Activated CD4-positive, alpha-beta T cell treated with anti-CD3 and anti-CD28 coated beads, Interleukin-2, amount 10 ng/mL, durations not matched to agents 7 days and 5 days (primary cell): ENCODE measurements around the gene CFAP74. TPM values are rescaled to one million over a fixed set of nuclear protein-coding genes. Genes with fewer than 3 reads are reported as not detected.

Experiments used
- CTCF ChIA-PET: fragments of 350-600 bp; sonication (Branson Sonifier 250); formaldehyde crosslinking; loops from one replicate; lab custom pipeline; 2021; ENCODE audit warnings: antibody characterized with exemption; lab: Charles Lee
- POLR2A ChIA-PET: fragments of 350-600 bp; sonication (Branson Sonifier 250); formaldehyde crosslinking; loops from one replicate; lab custom pipeline; 2021; ENCODE audit warnings: antibody characterized with exemption; lab: Charles Lee
- DNase-seq: peaks from one replicate; pipeline ENCODE4 v3.0.0-alpha.2; 2020
- H3K27ac Mint-ChIP-seq: one replicate; pipeline ENCODE4 v1.8.0; 2021; ENCODE audit warnings: mild to moderate bottlenecking, moderate library complexity, mixed read lengths
- H3K27me3 Mint-ChIP-seq: one replicate; pipeline ENCODE4 v1.8.0; 2021; ENCODE audit warnings: mixed read lengths
- H3K36me3 Mint-ChIP-seq: one replicate; pipeline ENCODE4 v1.8.0; 2021; ENCODE audit warnings: low read depth, mixed read lengths
- H3K4me1 Mint-ChIP-seq: one replicate; pipeline ENCODE4 v1.8.0; 2021; ENCODE audit warnings: mixed read lengths
- H3K4me3 Mint-ChIP-seq: one replicate; pipeline ENCODE4 v1.8.0; 2021; ENCODE audit warnings: mild to moderate bottlenecking, moderate library complexity, mixed read lengths
- H3K9me3 Mint-ChIP-seq: one replicate; pipeline ENCODE4 v1.8.0; 2021; ENCODE audit warnings: mixed read lengths
- total RNA-seq, 2 experiments: library from RNA; stranded (reverse); gene quantifications; one replicate each; pipeline ENCODE4 v1.2.3, GENCODE V29; 2021

Gene CFAP74
- total RNA-seq, 2 experiments from 2014 or later = not detected

GRCh38 chr1:1875932-1876331 lies 127.7 kb downstream of the CFAP74 start:
- POLR2A ChIA-PET = no interaction called here
- H3K4me3 Mint-ChIP-seq = no peak overlapping the region

DNA sequence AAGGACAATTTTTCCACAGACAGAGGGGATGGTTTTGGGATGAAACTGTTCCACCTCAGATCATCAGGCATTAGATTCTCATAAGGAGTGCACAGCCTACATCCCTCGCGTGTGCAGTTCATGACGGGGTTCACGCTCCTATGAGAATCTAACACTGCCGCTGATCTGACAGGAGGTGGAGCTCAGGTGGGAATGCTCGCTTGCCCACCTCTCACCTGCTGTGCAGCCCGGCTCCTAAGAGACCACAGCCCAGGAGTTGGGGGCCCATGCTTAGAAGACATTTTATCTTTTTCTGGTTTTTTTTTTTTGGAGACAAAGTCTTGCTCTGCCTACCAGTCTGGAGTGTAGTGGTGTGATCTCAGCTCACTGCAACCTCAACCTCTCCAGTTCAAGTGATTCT lies 128.7 kb downstream of the CFAP74 start:
- Mint-ChIP-seq H3K27ac (no peak overlapping the region), H3K27me3 (no peaks in the 10 kb centered on the region), H3K4me3 (no peak overlapping the region), H3K9me3 (no peaks in the 10 kb centered on the region), H3K4me1 (peaks cover 53% of the 10 kb centered on the region), H3K36me3 (peaks cover 65% of the 10 kb centered on the region)
- no peak for DNase-seq
- ChIA-PET POLR2A (no interaction called here), CTCF (interaction anchor here (0.7 kb wide), 1 partner anchor 68 kb away, joined by 3 read pairs; no protein-coding TSS in a partner anchor)

More at GRCh38 chr1:1875932-1876331, 127.7 kb downstream of the CFAP74 start:
- CTCF ChIA-PET = interaction anchor here (1.2 kb wide), 1 partner anchor 10 kb away, joined by 3 read pairs; no protein-coding TSS in a partner anchor
- Mint-ChIP-seq H3K36me3 (peaks cover 61% of the 10 kb centered on the region), H3K27ac (no peak overlapping the region), H3K4me1 (peaks cover 54% of the 10 kb centered on the region), H3K27me3 (no peaks in the 10 kb centered on the region), H3K9me3 (no peaks in the 10 kb centered on the region)
- no peak for DNase-seq

GRCh38 chr1:1873186-1873585 lies 130.4 kb downstream of the CFAP74 start:
- H3K27me3 Mint-ChIP-seq = no peaks in the 10 kb centered on the region
- DNase-seq = no peak
- peaks cover 45% of the 10 kb centered on the region for H3K4me1 Mint-ChIP-seq
- H3K36me3 Mint-ChIP-seq = peaks cover 59% of the 10 kb centered on the region
- ChIA-PET CTCF (no interaction called here), POLR2A (no interaction called here)
- H3K9me3 Mint-ChIP-seq = no peaks in the 10 kb centered on the region
- H3K4me3 Mint-ChIP-seq = no peak overlapping the region
- H3K27ac Mint-ChIP-seq = no peak overlapping the region

- H3K36me3 Mint-ChIP-seq = peaks cover 55% of the 10 kb centered on the region
- H3K9me3 Mint-ChIP-seq = no peaks in the 10 kb centered on the region
- H3K4me3 Mint-ChIP-seq = no peak overlapping the region
- DNase-seq = no peak
- H3K27me3 Mint-ChIP-seq = no peaks in the 10 kb centered on the region
- ChIA-PET POLR2A (interaction anchor here (0.6 kb wide), 1 partner anchor 15 kb away, joined by 3 read pairs; no protein-coding TSS in a partner anchor), CTCF (interaction anchor here (1.0 to 1.4 kb wide), 2 partner anchors 30 to 61 kb away, joined by 3 to 9 read pairs; no protein-coding TSS in a partner anchor)
- H3K4me1 Mint-ChIP-seq = peaks cover 38% of the 10 kb centered on the region
- H3K27ac Mint-ChIP-seq = peak overlapping the region; percentile 46
Observed at GRCh38 chr1:1872329-1872994, 131.1 kb downstream of the CFAP74 start.

Other genes with a start within 250 kb of the CFAP74 start
- gene NADK, start 225.3 kb downstream of the CFAP74 start, total RNA-seq = 10 to 100 TPM; 76.6 to 78.7 TPM
- 100 to 1,000 TPM; 368 to 454 TPM for gene GNB1, start 112.7 kb downstream of the CFAP74 start, total RNA-seq
- gene CALML6, start 88.5 kb downstream of the CFAP74 start, total RNA-seq = under 1 TPM; 0.27 to 0.47 TPM
- not detected for gene TMEM52, start 84.5 kb downstream of the CFAP74 start, total RNA-seq
- gene GABRD, start 15.6 kb upstream of the CFAP74 start, total RNA-seq = not detected
- 1 to 10 TPM; 5.1 to 5.6 TPM for gene PRKCZ, start 46.6 kb upstream of the CFAP74 start, total RNA-seq
- gene FAAP20, start 191.0 kb upstream of the CFAP74 start, total RNA-seq = 10 to 100 TPM; 61.3 to 66.2 TPM
- 10 to 100 TPM; 60.7 to 62.0 TPM for gene SKI, start 224.5 kb upstream of the CFAP74 start, total RNA-seq